ENCODE measurements around the gene GCHFR. TPM values are rescaled to one million over a fixed set of nuclear protein-coding genes. Genes with fewer than 3 reads are reported as not detected.

GCHFR gene
- polyA plus RNA-seq, 3 donors: 19.1 to 46.7 (median 45.9) TPM

DNA sequence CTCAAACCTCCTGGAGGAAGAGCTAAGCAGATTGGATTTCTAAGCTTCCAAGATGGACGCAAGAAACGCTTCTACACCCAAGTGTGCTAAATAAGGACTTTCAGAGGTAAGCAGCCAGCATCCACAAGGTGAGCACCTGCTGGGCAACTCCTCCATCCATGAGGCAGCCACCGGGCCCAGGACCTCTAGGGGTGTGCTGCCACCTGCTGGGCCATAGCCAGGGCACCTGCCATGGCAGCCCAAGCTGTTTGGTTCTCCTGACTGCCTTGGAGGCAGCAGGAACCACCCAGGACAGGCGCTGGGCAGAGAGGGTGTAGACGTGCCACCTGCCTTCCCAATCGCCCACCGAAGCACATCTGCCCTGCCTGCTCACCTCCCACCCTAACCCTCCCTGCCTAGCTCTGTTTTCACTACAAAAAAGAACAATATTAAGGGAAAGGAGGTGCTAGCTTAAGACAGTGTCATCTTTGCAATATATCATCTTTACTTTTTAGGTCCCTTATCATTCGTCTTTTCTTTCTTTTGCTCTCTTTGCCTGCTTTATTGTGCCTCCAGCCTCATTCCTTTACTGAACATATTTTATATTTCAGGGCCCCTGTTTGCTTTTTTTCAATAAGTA lies 18.9 kb downstream of the GCHFR start:
- peaks cover 0 to 11% (median 2%) of the 10 kb centered on the region in 3 donors for H3K27me3 Mint-ChIP-seq (ENCODE audit: low read depth in 3 of 3)

DNA sequence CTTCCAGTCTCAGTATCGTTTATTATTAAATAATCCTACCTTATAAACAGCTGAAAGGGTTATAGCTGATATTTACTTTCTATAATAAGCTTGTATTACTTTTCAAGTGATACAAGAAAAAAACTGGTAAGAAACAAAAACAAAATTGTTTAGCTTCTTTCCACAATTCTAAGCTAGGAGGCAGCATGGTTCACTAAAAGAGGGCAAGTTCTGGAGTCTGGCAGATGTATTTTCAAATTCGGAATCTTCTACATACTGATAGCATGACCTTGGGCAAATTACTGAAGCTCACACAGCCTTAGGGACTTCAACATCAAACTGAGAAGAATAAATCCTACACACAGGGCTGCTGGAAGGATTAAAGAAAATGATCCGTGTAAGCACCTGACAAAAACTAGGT lies 21.3 kb downstream of the GCHFR start:
- peaks cover 16 to 28% of the 10 kb centered on the region in 2 donors for H3K36me3 Mint-ChIP-seq

More for the DNA sequence above, 18.9 kb downstream of the GCHFR start:
- H3K27me3 ChIP-seq (ENCODE audit: control insufficient read depth in 2 of 2, insufficient read depth in 2 of 2, low read length in 2 of 2): no peaks in the 10 kb centered on the region
- H3K79me2 ChIP-seq (ENCODE audit: insufficient read depth, low read length): peaks cover 18% of the 10 kb centered on the region
- no peak overlapping the region for H3K27ac Mint-ChIP-seq
- peaks cover 15 to 33% of the 10 kb centered on the region in 2 donors for H3K36me3 ChIP-seq (replicated peaks in 1 of 2; ENCODE audit: control insufficient read depth in 1 of 2, insufficient read depth in 2 of 2, low read length in 2 of 2)
- H3K9me3 ChIP-seq (replicated peaks in 1 of 2; ENCODE audit: control insufficient read depth in 1 of 2, insufficient read depth in 1 of 2, low read length in 2 of 2): no peaks in the 10 kb centered on the region
- no peak overlapping the region for H3K4me2 ChIP-seq (replicated peaks; ENCODE audit: extremely low read depth, low read length, poor library complexity, severe bottlenecking)
- H3K36me3 Mint-ChIP-seq: peaks cover 33 to 44% of the 10 kb centered on the region in 2 donors
- H2AFZ ChIP-seq (ENCODE audit: insufficient read depth, low read depth, low read length, poor library complexity, severe bottlenecking): no peak overlapping the region
- H3K27ac ChIP-seq (ENCODE audit: low read depth in 1 of 2, low read length in 2 of 2): no peak overlapping the region
- WGBS (ENCODE audit: insufficient coverage): 57% methylated on average over 3 of the region's 8 CpGs
- no peaks in the 10 kb centered on the region for H3K9me3 Mint-ChIP-seq
- intact Hi-C loops (cut with micrococcal nuclease): loop anchor here (5.0 to 10.0 kb wide), 3 partner anchors 35 to 105 kb away; no protein-coding TSS in a partner anchor
- no peak overlapping the region for H3K9ac ChIP-seq (ENCODE audit: insufficient read depth, low read length, poor library complexity, severe bottlenecking)
- peak; percentile 34 to 68 (median 61) for DNase-seq
- H3K4me3 Mint-ChIP-seq: no peak overlapping the region
- H3K4me1 ChIP-seq (ENCODE audit: control insufficient read depth in 1 of 2, insufficient read depth in 2 of 2, low read length in 2 of 2): peaks cover 11% of the 10 kb centered on the region in 2 donors
- TF ChIP-seq, protein P1, sequence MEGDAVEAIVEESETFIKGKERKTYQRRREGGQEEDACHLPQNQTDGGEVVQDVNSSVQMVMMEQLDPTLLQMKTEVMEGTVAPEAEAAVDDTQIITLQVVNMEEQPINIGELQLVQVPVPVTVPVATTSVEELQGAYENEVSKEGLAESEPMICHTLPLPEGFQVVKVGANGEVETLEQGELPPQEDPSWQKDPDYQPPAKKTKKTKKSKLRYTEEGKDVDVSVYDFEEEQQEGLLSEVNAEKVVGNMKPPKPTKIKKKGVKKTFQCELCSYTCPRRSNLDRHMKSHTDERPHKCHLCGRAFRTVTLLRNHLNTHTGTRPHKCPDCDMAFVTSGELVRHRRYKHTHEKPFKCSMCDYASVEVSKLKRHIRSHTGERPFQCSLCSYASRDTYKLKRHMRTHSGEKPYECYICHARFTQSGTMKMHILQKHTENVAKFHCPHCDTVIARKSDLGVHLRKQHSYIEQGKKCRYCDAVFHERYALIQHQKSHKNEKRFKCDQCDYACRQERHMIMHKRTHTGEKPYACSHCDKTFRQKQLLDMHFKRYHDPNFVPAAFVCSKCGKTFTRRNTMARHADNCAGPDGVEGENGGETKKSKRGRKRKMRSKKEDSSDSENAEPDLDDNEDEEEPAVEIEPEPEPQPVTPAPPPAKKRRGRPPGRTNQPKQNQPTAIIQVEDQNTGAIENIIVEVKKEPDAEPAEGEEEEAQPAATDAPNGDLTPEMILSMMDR (IDR thresholded peaks at IDR 0.05): peak; percentile 79
- H3K4me1 Mint-ChIP-seq: peaks cover 14% of the 10 kb centered on the region
- no peak overlapping the region for H3K4me3 ChIP-seq (replicated peaks in 1 of 3; ENCODE audit: low read depth in 2 of 3, low read length in 3 of 3)
- H4K20me1 ChIP-seq (ENCODE audit: insufficient read depth, low read length): peaks cover 54% of the 10 kb centered on the region

More for the DNA sequence above, 21.3 kb downstream of the GCHFR start:
- peaks cover 14 to 21% of the 10 kb centered on the region in 2 donors for H3K4me1 ChIP-seq (ENCODE audit: control insufficient read depth in 1 of 2, insufficient read depth in 2 of 2, low read length in 2 of 2)
- H3K27me3 ChIP-seq (ENCODE audit: control insufficient read depth in 2 of 2, insufficient read depth in 2 of 2, low read length in 2 of 2): no peaks in the 10 kb centered on the region
- no peak overlapping the region for H2AFZ ChIP-seq (ENCODE audit: insufficient read depth, low read depth, low read length, poor library complexity, severe bottlenecking)
- TF ChIP-seq, protein P1 (IDR thresholded peaks at IDR 0.05): no peak
- DNase-seq: no peak
- H3K9me3 ChIP-seq (replicated peaks in 1 of 2; ENCODE audit: control insufficient read depth in 1 of 2, insufficient read depth in 1 of 2, low read length in 2 of 2): no peaks in the 10 kb centered on the region
- H3K27ac ChIP-seq (ENCODE audit: low read depth in 1 of 2, low read length in 2 of 2): no peak overlapping the region
- H4K20me1 ChIP-seq (ENCODE audit: insufficient read depth, low read length): peaks cover 68% of the 10 kb centered on the region
- no peak overlapping the region for H3K4me2 ChIP-seq (replicated peaks; ENCODE audit: extremely low read depth, low read length, poor library complexity, severe bottlenecking)
- intact Hi-C loops (cut with micrococcal nuclease): loop anchor here in 1 of 2 donors (10.0 kb wide), 1 partner anchor 100 kb away; no protein-coding TSS in a partner anchor
- peaks cover 23% of the 10 kb centered on the region for H3K79me2 ChIP-seq (ENCODE audit: insufficient read depth, low read length)
- H3K27ac Mint-ChIP-seq: no peak overlapping the region
- H3K4me3 Mint-ChIP-seq: no peak overlapping the region
- H3K9ac ChIP-seq (ENCODE audit: insufficient read depth, low read length, poor library complexity, severe bottlenecking): no peak overlapping the region
- peaks cover 26% of the 10 kb centered on the region for H3K4me1 Mint-ChIP-seq
- H3K9me3 Mint-ChIP-seq: no peaks in the 10 kb centered on the region
- no peak overlapping the region for H3K4me3 ChIP-seq (replicated peaks in 1 of 3; ENCODE audit: low read depth in 2 of 3, low read length in 3 of 3)
- peaks cover 0 to 11% (median 2%) of the 10 kb centered on the region in 3 donors for H3K27me3 Mint-ChIP-seq (ENCODE audit: low read depth in 3 of 3)
- WGBS (ENCODE audit: insufficient coverage): no CpG with 5 or more reads among the region's 3 CpGs
- H3K36me3 ChIP-seq (replicated peaks in 1 of 2; ENCODE audit: control insufficient read depth in 1 of 2, insufficient read depth in 2 of 2, low read length in 2 of 2): peaks cover 0 to 8% of the 10 kb centered on the region in 2 donors
